PC-9 (cell line): ENCODE data around the gene FAM53A. TPM values are rescaled to one million over a fixed set of nuclear protein-coding genes. Genes with fewer than 3 reads are reported as not detected.

Source experiments
- BruUV-seq: library from RNA; stranded (reverse); fragments of 400-500 nt; replicated peaks from 2 replicates; lab custom pipeline; 2021; lab: Mats Ljungman, UMichigan
- CTCF ChIA-PET: fragments of 300-600 bp; sonication (Branson Sonifier 250); formaldehyde crosslinking; loops from one replicate; lab custom pipeline; 2022; ENCODE audit warnings: antibody characterized with exemption; lab: Charles Lee
- POLR2A ChIA-PET: fragments of 300-600 bp; sonication (Branson Sonifier 250); formaldehyde crosslinking; loops from one replicate; lab custom pipeline; 2022; ENCODE audit warnings: antibody characterized with exemption; ENCODE audit not compliant: unreplicated experiment; lab: Charles Lee
- DNase-seq, 2 experiments: peaks; one replicate each; pipeline versions ENCODE4 v3.0.0 to v3.0.0-alpha.2; 2015 to 2022; ENCODE audit warnings: mixed read lengths in 1 of 2
- H2AFZ ChIP-seq: fragments of 200-600 bp; sonication (generic); 2 replicates; pipeline ENCODE4 v1.8.1; 2017; ENCODE audit warnings: antibody characterized with exemption
- H3F3A ChIP-seq: fragments of 200-600 bp; sonication (generic); 2 replicates; pipeline ENCODE4 v1.8.1; 2017; ENCODE audit warnings: antibody characterized with exemption, mild to moderate bottlenecking, low read depth; ENCODE audit not compliant: insufficient read depth
- H3K27ac ChIP-seq: fragments of 200-600 bp; sonication (generic); 2 replicates; pipeline ENCODE4 v1.6.1; 2016; ENCODE audit warnings: mixed run types
- H3K27me3 ChIP-seq: fragments of 200-600 bp; sonication (generic); 2 replicates; pipeline ENCODE4 v1.6.1; 2016; ENCODE audit warnings: low read depth, mixed run types; ENCODE audit not compliant: insufficient read depth
- H3K36me3 ChIP-seq: fragments of 200-600 bp; sonication (generic); 2 replicates; pipeline ENCODE4 v1.6.1; 2016; ENCODE audit warnings: low read depth, mixed run types
- H3K4me1 ChIP-seq: fragments of 200-600 bp; sonication (generic); replicated peaks from 2 replicates; pipeline ENCODE4 v1.6.1; 2016; ENCODE audit warnings: mixed run types; ENCODE audit not compliant: insufficient read depth
- H3K4me2 ChIP-seq: fragments of 200-600 bp; sonication (generic); 2 replicates; pipeline ENCODE4 v1.6.1; 2017; ENCODE audit warnings: mixed run types
- H3K4me3 ChIP-seq: fragments of 200-600 bp; sonication (generic); 2 replicates; pipeline ENCODE4 v1.6.1; 2016; ENCODE audit warnings: mixed run types
- H3K79me2 ChIP-seq: fragments of 200-600 bp; sonication (generic); 2 replicates; pipeline ENCODE4 v1.6.1; 2017; ENCODE audit warnings: low read depth, mixed run types
- H3K9me2 ChIP-seq: fragments of 200-600 bp; sonication (generic); 2 replicates; pipeline ENCODE4 v1.8.1; 2017; ENCODE audit warnings: mild to moderate bottlenecking; ENCODE audit not compliant: insufficient read depth
- H3K9me3 ChIP-seq: fragments of 200-600 bp; sonication (generic); 2 replicates; pipeline ENCODE4 v1.8.1; 2016; ENCODE audit warnings: low read depth; ENCODE audit not compliant: insufficient read depth
- H4K20me1 ChIP-seq: fragments of 200-600 bp; sonication (generic); 2 replicates; pipeline ENCODE4 v1.8.1; 2017; ENCODE audit not compliant: insufficient read depth
- CTCF ChIP-seq: fragments of 200-600 bp; sonication (generic); conservative IDR thresholded peaks from 2 replicates; pipeline ENCODE4 v1.6.1; 2017; ENCODE audit warnings: mixed run types, antibody characterized with exemption, mild to moderate bottlenecking, moderate library complexity
- EZH2 ChIP-seq: fragments of 200-600 bp; sonication (generic); IDR thresholded peaks from 2 replicates; pipeline ENCODE4 v1.8.0; 2017; ENCODE audit warnings: antibody characterized with exemption, low read depth
- intact Hi-C: fragments of 100-400 bp; cut with micrococcal nuclease; formaldehyde crosslinking; loops from one replicate; pipeline ENCODE4 v1.10.0; 2022; ENCODE audit not compliant: unreplicated experiment
- total RNA-seq: library from RNA; stranded (reverse); gene quantifications from 2 replicates; pipeline ENCODE4 v1.2.3, GENCODE V29; 2021

The FAM53A gene
- total RNA-seq, 1 experiment from 2014 or later = 4.0 TPM

GRCh38 chr4:1663549-1663948, 20.6 kb downstream of the FAM53A start:
- Histone ChIP-seq H3K79me2 (no peaks in the 10 kb centered on the region), H3K4me1 (no peaks in the 10 kb centered on the region), H2AFZ (no peak overlapping the region), H4K20me1 (no peaks in the 10 kb centered on the region), H3K36me3 (no peaks in the 10 kb centered on the region), H3K9me2 (no peaks in the 10 kb centered on the region), H3F3A (no peaks in the 10 kb centered on the region), H3K27me3 (no peaks in the 10 kb centered on the region), H3K4me3 (no peak overlapping the region), H3K27ac (no peak overlapping the region), H3K9me3 (no peaks in the 10 kb centered on the region), H3K4me2 (no peak overlapping the region)
- CTCF ChIA-PET = no interaction called here
- no peak for DNase-seq
- intact Hi-C loops = no loop called here
- BruUV-seq = no TSS peak
- TF ChIP-seq EZH2 (no peak), CTCF (no peak)
- POLR2A ChIA-PET = interaction anchor here (0.6 kb wide), 1 partner anchor 459 kb away, joined by 5 read pairs; no protein-coding TSS in a partner anchor

- CTCF ChIA-PET = no interaction called here
- no peaks in the 10 kb centered on the region for H3K27me3 ChIP-seq
- BruUV-seq = no TSS peak
- DNase-seq = no peak
- H3K9me3 ChIP-seq = no peaks in the 10 kb centered on the region
- TF ChIP-seq CTCF (no peak), EZH2 (no peak)
- no peak overlapping the region for H2AFZ ChIP-seq
- H3K36me3 ChIP-seq = no peaks in the 10 kb centered on the region
- no peak overlapping the region for H3K4me3 ChIP-seq
- no peaks in the 10 kb centered on the region for H3K9me2 ChIP-seq
- no peaks in the 10 kb centered on the region for H4K20me1 ChIP-seq
- no peaks in the 10 kb centered on the region for H3K4me1 ChIP-seq
- H3K4me2 ChIP-seq = no peak overlapping the region
- POLR2A ChIA-PET = interaction anchor here (0.6 kb wide), 1 partner anchor 668 kb away, joined by 3 read pairs; no protein-coding TSS in a partner anchor
- H3K27ac ChIP-seq = no peak overlapping the region
- no peaks in the 10 kb centered on the region for H3K79me2 ChIP-seq
- intact Hi-C loops = no loop called here
- no peaks in the 10 kb centered on the region for H3F3A ChIP-seq
These were observed 22.4 kb downstream of the FAM53A start for GRCh38 chr4:1661695-1662094.

GRCh38 chr4:1660948-1661677, 23.0 kb downstream of the FAM53A start:
- Histone ChIP-seq H3K4me2 (no peak overlapping the region), H3K9me3 (no peaks in the 10 kb centered on the region), H3K4me3 (no peak overlapping the region), H3K27me3 (no peaks in the 10 kb centered on the region), H3K4me1 (no peaks in the 10 kb centered on the region), H3K36me3 (no peaks in the 10 kb centered on the region), H3K79me2 (no peaks in the 10 kb centered on the region), H4K20me1 (no peaks in the 10 kb centered on the region), H2AFZ (no peak overlapping the region), H3K27ac (no peak overlapping the region), H3F3A (no peaks in the 10 kb centered on the region), H3K9me2 (no peaks in the 10 kb centered on the region)
- DNase-seq = no peak
- no peak for TF ChIP-seq EZH2
- intact Hi-C loops = no loop called here
- CTCF ChIA-PET = no interaction called here
- POLR2A ChIA-PET = no interaction called here
- no TSS peak for BruUV-seq
